NCI-H69 (cell line): ENCODE data around the gene SGCA.
A peak's percentile ranks its signal among the peaks of the same experiment; 100 is the strongest.

Experiments used
- DNase-seq: peaks from one replicate; lab custom pipeline; 2025; lab: John Stamatoyannopoulos, UW

SGCA gene

GRCh38 chr17:50134206-50135110, 31.3 kb upstream of the SGCA start:
- peak; percentile 26 for DNase-seq

DNA sequence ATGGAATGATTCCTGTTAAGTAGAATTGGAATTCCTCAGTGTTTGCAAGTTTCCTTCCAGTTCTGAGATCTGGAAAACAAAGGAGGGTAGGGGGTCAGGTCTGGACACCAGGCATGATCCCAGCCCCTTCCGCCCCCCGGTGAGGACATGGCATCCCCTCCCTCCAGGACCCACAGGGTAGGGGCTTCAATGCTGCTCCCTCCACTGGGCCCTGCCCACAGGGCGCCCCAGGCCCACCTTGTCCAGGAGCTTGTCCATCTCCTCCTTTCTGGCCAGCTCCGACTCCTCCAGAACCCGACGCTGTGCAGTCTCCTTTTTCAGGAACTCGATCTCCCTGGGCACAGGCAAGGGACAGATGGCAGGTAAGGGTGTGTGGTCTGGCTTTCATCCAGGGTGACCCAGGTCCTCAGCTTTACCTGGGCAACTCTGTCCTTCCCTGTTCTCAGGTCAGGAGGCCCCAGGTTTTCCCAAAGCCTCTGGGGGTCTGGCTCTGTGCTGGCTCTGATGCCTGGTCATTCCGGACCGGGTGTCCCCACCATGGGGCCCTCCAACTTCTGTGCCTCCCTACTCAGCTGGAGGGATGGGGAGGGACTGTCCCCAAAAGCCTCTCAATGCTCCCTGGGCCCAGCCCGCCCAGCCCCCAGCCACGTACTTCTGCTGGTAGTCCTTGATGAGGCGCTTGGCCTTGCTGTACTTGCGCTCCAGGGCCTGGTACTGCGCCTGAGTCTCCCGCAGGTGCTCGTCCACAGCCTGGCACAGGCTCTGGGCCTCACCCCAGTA, 30.3 kb upstream of the SGCA start:
- DNase-seq = no peak

DNA sequence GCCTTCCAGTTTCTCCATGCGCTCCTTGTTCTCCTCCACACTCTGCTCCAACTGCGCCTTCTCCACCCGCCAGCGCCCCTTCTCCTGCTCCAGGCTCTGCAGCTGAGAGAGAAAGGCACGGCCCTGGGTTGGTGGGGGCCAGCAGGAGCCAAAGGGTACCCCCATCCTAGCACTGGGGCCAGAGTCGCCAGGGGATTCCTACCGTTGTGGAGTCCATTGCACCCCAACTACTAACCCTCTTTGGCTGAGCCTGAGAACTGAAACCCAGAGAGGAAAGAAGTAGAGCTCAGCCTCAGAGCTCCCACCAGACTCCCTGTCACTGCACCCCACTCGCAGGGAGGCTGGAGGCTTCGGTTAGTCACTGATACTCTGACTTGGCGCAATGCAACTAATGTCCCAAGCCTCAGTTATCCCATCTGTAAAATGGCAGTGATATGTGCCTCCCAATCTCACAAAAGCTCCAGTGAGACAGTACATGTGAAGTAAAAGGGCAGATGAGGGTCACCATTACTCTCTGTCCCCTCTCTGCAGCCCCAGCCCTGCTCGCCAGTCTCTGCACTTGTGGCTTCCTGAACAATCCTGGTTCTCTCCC, 29.6 kb upstream of the SGCA start:
- no peak for DNase-seq

GRCh38 chr17:50137042-50137441, 28.8 kb upstream of the SGCA start:
- DNase-seq = no peak

DNA sequence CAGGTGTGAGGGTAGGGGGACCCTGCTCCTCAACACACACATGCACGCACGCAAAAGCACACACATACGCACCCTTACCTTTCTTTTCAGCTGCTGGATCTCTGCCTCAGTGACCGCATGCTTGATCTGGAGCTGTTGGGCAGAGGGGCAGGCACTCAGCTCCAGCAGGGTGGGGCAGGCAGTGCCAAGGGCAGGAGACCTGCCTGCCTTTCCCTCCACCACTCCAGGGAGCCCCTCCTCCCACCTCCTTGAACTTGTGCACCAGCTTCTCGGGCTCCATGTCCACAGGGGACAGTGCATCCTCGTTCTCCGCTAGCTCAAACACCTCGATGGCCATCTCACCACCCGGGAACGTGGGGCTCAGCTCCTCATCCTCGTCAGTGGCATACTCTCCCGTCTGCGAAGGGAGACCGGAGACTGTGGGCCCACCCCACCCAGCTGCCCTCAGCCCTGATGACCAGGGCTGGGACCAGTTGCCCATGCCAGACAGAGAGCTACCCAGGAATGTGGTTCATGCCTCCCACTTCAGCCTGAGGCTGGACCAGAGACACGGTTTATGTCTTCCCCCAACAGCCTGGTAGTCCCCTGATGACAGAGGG, 26.5 kb upstream of the SGCA start:
- no peak for DNase-seq

DNA sequence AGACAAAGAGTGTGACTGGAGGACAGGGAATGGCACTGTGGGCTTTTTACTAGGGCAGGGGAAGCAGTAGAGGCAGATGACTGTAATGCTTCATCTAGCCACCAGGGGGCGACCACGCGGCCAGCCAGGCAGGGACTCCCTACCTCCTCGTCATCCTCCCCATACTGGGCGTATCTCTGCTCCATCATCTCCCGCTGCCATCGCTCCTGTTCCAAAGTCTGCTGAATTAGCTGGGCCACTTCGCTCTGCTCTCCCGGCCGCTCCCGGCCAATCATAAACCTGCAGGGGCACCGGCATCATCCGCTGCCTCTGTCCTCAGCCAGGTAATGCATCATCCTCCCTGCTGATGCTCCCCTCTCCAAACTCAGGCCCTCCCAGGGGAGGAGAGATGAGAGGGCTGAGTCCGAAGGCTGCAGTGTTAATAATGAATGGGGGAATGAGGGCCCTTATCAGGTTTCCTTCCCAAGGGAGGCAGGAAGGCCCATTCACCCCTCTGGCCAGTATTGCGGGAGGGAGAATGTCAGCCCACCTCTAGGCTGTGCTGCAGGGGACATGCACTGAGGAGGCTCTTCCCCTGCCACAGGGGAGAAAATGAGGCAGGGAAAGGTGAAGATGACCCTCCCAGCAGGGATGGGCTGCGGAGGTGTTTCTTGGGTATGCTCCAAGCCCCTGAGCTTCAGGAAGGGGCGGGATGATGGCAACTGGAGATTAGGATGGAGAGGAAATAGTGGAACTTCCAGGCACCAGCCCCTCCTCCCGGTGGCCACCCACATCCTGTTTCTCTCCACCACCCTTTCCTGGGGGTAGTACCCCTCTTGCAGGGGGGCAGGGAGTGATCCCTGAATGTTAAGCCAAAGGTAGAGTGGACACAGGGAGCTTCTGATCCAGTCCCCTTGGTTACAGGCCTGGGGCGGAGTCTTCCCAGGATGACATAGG, 25.6 kb upstream of the SGCA start:
- DNase-seq = peak; percentile 59

DNA sequence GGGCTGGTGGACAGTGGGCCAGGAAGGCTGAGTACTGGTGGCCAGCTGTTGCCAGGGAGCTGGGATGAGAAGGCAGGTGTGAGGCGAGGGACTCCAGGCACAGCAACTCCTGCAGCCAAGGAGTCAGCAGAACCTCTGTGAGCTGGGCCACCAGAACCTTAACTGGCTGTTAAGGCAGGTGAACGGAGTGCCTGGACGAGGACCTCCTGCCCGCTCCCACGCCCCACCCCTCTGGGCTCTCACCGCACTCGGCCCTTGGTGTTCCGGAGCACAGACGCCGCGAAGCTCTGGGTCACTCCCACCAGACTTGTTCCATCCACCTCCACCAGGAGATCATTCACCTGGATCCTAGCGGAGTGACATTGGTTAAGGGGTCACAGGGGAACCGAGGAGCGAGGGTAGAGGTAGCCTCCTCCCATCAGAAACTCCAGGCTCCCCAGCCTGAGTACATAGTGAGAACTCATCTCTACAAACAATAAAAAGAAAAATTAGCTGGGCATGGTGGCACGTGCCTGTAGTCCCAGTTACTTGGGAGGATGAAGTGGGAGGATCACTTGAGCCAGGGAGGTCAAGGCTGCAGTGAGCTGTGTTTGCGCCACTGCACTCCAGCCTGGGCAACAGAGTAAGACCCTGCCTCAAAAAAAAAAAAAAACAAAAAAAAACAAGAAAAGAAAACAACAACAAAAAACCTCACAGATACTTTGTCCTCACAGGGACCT, 24.6 kb upstream of the SGCA start:
- no peak for DNase-seq

DNA sequence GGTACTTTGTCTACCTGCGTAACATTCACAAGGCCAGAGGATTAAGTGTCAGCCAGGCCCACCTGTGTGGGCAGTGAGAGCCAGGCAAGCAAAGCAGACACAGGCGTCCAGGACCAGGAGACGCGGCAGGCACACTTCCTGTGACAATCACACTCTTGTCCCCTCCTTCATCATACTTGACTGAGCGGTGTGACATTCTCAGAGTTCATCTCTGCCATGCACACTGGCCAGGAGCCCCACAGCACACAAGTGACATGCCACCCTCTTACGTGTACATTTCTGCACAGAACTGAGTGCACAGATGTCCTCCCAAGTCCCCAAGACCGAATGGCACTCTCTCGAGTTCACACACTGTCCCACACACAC, 24.1 kb upstream of the SGCA start:
- no peak for DNase-seq

DNA sequence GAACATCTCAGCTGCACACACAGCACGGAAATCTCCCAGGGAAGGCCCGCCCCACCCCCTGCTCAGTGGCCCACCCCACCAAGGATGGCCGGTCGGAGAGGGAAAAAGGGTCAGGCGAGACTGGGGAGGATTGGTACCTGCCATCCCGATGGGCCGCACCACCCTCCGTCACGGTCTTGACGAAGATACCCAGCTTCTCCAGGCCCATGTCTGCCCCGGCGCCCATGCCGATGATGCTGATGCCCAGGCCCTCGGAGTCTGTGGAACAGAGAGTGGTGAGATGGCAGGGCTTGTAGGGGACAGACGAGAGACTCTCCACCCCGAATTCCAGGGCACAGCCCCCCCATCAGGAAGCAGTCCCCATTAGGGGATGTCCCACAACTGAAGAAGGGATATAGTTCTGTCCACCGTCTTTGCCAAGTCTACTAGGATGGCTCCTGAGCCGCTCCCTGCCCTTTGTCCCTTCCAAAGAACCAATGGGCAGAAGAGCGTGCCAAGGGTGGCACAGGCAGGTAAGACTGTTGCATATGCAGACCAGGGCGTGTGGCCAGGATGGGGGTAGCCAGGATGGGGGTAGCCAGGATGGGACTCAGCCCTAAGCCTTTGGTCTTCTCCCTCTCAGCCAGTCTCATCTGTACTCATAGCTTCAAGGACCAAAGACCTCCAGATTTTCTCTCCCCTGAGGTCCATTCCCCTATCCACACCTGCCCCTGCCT, 22.2 kb upstream of the SGCA start:
- DNase-seq = no peak

DNA sequence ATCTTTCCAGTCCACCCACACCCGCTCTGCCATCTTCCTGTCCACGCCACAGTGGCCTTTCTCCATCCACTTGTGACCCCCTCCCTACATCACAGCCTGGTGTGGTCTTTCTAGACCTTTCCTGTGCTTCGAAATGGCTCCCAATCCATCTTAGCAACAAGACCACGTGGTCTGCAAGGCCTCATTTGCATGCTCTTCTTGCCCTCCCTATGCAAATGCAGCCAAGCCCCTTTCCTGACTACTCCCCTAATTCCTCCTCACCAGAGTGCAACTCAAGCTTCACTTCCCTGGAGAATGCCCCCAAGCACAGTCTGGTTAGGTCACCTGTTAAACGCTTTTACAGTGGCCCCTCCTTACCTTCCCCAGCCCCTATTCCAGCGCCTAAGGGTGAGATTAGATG, 21.4 kb upstream of the SGCA start:
- no peak for DNase-seq

GRCh38 chr17:50144845-50145531, 20.8 kb upstream of the SGCA start:
- DNase-seq = no peak

DNA sequence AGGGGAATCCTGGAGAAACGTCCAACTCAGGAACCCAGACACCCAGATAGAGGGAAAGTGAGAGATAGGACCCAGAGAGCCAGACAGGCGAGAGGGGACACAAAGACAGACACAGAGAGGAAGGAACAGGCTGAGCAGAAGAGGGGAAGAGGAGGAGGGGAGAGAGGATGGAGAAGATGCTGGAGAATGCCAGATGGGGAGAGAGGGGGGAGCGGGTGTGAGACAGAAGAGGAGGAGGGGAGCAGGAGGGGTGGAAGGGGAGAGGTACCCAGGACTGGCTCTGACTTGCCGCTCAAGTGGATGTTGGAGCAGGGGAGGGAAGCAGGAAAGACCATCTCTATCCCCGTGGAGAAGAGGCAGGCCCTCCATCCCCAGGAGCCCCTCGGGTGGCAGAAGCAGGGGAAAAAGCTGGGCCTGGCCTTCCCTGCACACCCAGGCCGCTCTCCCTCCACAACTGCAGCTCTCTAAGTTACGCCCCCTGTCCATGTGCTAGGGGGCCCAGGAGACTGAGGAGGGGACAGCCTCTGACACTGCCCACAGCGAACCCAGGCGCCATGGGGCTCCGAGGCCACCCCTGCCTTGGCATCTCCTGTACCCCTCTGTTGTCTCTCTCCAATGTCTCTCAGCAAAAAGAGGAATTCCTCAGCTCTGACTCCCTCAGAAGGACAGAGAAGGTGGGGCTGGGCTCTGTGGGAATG, 20.1 kb upstream of the SGCA start:
- DNase-seq = no peak

DNA sequence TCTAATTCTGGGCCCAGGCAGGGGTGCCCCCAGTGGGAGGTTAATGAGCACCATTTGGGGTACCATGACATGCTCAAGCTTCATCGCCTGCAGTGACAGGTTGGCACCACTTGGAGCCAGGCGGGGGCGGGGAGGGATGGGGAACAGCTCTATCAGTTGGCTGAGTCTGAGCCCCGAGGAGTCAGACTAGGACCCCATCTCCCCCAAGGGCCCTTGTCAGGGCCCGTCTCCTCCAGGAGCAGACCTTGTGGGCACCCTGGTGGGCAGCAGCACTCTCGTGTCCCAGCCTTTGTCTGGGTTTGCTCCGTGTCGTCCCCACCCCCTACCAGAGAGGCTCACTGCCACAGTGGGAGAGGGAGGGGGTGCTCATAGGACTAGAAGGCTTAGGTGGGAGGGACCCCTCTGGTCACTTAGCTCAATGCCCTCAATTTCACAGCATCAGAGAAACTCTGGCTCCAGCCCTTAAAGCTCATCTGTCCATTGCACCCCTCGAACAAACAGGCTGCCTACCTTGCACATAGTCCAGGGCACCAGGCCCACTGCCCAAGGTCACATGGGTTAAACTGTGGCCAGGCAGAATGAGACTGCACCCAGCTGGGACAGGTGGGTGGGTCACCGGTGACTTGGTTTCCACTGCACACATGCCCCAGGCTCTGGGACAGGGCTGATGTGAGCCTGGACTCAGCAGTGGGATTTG, 19.4 kb upstream of the SGCA start:
- DNase-seq = no peak

DNA sequence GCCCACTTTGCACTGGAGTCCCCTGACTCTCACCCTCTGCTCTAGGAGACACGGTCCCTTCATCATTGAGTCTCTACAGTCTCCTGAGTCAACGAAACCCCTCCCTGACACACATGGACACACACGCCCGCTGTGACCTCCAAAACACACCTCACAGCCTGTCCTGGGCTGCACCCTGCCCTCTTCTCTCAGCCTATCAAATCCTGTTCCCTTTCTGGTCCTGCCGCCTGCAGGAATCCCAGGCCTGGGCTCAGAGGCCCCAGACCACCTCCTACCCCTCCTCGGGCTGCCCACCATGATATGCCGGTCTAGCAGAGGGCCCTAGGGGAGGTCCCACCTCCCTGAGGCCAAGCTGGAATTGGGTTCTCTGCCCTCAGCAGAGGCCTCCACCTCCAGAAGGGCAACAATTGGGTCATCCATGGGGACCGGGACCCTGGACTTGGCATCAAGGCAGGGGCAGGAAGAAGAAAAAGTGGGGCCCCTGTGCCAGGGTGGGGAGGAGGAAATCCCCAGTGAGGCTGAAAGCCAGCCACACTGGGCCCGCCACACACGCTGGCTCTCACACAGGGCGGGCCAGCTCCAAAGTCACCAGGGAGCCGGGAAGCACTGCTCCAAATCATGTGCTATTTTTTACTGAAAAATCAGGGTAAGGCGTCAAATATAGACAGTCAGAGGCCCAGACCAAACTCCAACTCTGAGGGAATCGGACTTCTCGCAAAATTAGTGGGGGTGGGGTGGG, 18.7 kb upstream of the SGCA start:
- DNase-seq = no peak

- no peak for DNase-seq
Measured at GRCh38 chr17:50147841-50148225, 18.0 kb upstream of the SGCA start.

- DNase-seq = peak; percentile 60
Measured at GRCh38 chr17:50148226-50149090, 17.3 kb upstream of the SGCA start.

DNA sequence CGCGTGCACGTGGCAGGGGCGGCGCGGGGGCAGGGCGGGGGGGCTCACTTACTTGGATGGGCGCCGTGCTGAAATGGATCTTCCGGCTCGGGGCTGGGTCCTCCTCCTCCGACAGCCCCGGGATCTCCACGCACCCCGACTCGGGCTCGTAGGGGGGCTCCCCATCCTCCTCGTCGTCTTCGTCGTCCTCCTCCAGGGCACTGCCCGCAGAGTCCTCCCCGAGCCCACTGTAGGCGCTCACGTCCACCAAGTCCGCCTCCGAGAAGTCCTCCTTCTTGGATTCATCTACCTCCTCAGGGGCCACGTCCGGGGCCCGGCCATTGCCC, 16.8 kb upstream of the SGCA start:
- DNase-seq = no peak
